OCI-LY3 (cell line): Measurements from ENCODE around the gene ALDH16A1.

Experiments
- CTCF ChIP-seq: fragments of 200-600, 300-600 bp; sonication (generic); IDR thresholded peaks from 2 replicates; pipeline ENCODE4 v1.5.1; 2014; ENCODE audit warnings: antibody characterized with exemption, low read length, low read depth
- EZH2phosphoT487 ChIP-seq: fragments of 200-600 bp; shearing (Covaris generic); IDR thresholded peaks from 2 replicates; pipeline ENCODE4 v1.6.1; 2018; ENCODE audit warnings: antibody characterized with exemption, mixed run types, low read depth

GRCh38 chr19:49403404-49404187 is 49.4 kb upstream of the ALDH16A1 start:
- TF ChIP-seq CTCF: no peak
- TF ChIP-seq EZH2phosphoT487: no peak
